Measurements from ENCODE around the gene TPRN. TPM values are rescaled to one million over a fixed set of nuclear protein-coding genes. Genes with fewer than 3 reads are reported as not detected.
A peak's percentile ranks its signal among the peaks of the same experiment; 100 is the strongest.

TPRN gene
- total RNA-seq, 1 experiment from 2014 or later: 26.9 TPM

- DNase-seq (ENCODE audit: low spot score): peak; percentile 94
These were observed 26.0 kb upstream of the TPRN start for GRCh38 chr9:137226338-137227053.

GRCh38 chr9:137225699-137226331 is 25.3 kb upstream of the TPRN start:
- no peak for DNase-seq (ENCODE audit: low spot score)

GRCh38 chr9:137224830-137225694 is 24.5 kb upstream of the TPRN start, which contains the start of gene CYSRT1:
CYSRT1 (plus strand) TSS chr9:137225174; CDS start chr9:137225622, 448 bp downstream.
- no peak for DNase-seq (ENCODE audit: low spot score)

- DNase-seq (ENCODE audit: low spot score): peak; percentile 100
These were observed 22.8 kb upstream of the TPRN start for GRCh38 chr9:137223078-137223970.

- no peak for DNase-seq (ENCODE audit: low spot score)
These were observed 21.9 kb upstream of the TPRN start, which contains the start of gene RNF208 for GRCh38 chr9:137222190-137223077. RNF208 (minus strand) TSS chr9:137222240; CDS start chr9:137221212, 1,028 bp downstream.

- DNase-seq (ENCODE audit: low spot score): no peak
These were observed 21.1 kb upstream of the TPRN start for GRCh38 chr9:137221506-137222111.

- DNase-seq (ENCODE audit: low spot score): no peak
These were observed 20.6 kb upstream of the TPRN start for GRCh38 chr9:137221095-137221505.

GRCh38 chr9:137220317-137221094 is 20.0 kb upstream of the TPRN start:
- DNase-seq (ENCODE audit: low spot score): no peak

- DNase-seq (ENCODE audit: low spot score): no peak
These were observed 19.3 kb upstream of the TPRN start for GRCh38 chr9:137219757-137220316.

GRCh38 chr9:137218754-137219271 is 18.3 kb upstream of the TPRN start:
- DNase-seq (ENCODE audit: low spot score): peak; percentile 92

GRCh38 chr9:137218212-137218753 is 17.7 kb upstream of the TPRN start:
- no peak for DNase-seq (ENCODE audit: low spot score)

GRCh38 chr9:137217276-137218211 is 17.0 kb upstream of the TPRN start:
- no peak for DNase-seq (ENCODE audit: low spot score)

- DNase-seq (ENCODE audit: low spot score): no peak
These were observed 15.8 kb upstream of the TPRN start for GRCh38 chr9:137216188-137216965.

- no peak for DNase-seq (ENCODE audit: low spot score)
These were observed 14.8 kb upstream of the TPRN start for GRCh38 chr9:137215196-137215986.

- DNase-seq (ENCODE audit: low spot score): no peak
These were observed 14.1 kb upstream of the TPRN start for GRCh38 chr9:137214620-137215019.

Data from A172 (cell line).